ENCODE measurements around the gene AP1G2. TPM values are rescaled to one million over a fixed set of nuclear protein-coding genes. Genes with fewer than 3 reads are reported as not detected.

AP1G2 gene
- total RNA-seq, 2 experiments from 2014 or later: 193 to 198 TPM

GRCh38 chr14:23561873-23562821 lies 5.4 kb downstream of the AP1G2 start:
- H3K27ac Mint-ChIP-seq: peak overlapping the region; percentile 55
- TF ChIP-seq CTCF (IDR thresholded peaks at IDR 0.05): no peak
- peaks cover 71% of the 10 kb centered on the region for H3K36me3 Mint-ChIP-seq (ENCODE audit: low read depth)
- no peaks in the 10 kb centered on the region for H3K27me3 Mint-ChIP-seq
- DNase-seq (no peak), ATAC-seq (ENCODE audit: poor library complexity) (no peak)
- Histone ChIP-seq H3K36me3 (ENCODE audit: insufficient read depth, low read length) (peaks cover 79% of the 10 kb centered on the region), H3K27me3 (ENCODE audit: control insufficient read depth in 1 of 2, insufficient read depth in 2 of 2, low read length in 2 of 2) (no peaks in the 10 kb centered on the region), H3K27ac (ENCODE audit: low read depth in 1 of 2, low read length in 2 of 2) (no peak overlapping the region), H3K4me3 (ENCODE audit: low read length) (no peak overlapping the region), H3K9me3 (ENCODE audit: control insufficient read depth in 1 of 2, insufficient read depth in 1 of 2, low read length in 2 of 2) (no peaks in the 10 kb centered on the region), H3K4me1 (ENCODE audit: insufficient read depth, low read length) (peaks cover 34% of the 10 kb centered on the region)
- CTCF ChIA-PET: interaction anchor here (0.8 to 6.0 kb wide), 3 partner anchors 10 to 83 kb away, joined by 3 to 67 read pairs (median 4); partner anchors contain the start of gene ZFHX2
- H3K9me3 Mint-ChIP-seq: no peaks in the 10 kb centered on the region
- H3K4me3 Mint-ChIP-seq: no peak overlapping the region
- intact Hi-C loops (cut with DNase I, micrococcal nuclease): loop anchor here (1.0 to 10.0 kb wide), 6 partner anchors 84 to 553 kb away; partner anchors contain the start of genes ACIN1 (in 1 of the 2), C14orf119 (in 1 of the 2), DCAF11 (in 1 of the 2) and NRL (in 1 of the 2)
- POLR2A ChIA-PET: interaction anchor here (0.7 to 1.3 kb wide), 3 partner anchors 10 to 93 kb away, joined by 3 to 4 read pairs (median 3); partner anchors contain the start of genes NGDN and ZFHX2
- H3K4me1 Mint-ChIP-seq (ENCODE audit: low read depth): peaks cover 45% of the 10 kb centered on the region

GRCh38 chr14:23561259-23561658 lies 6.3 kb downstream of the AP1G2 start:
- DNase-seq (no peak), ATAC-seq (ENCODE audit: poor library complexity) (no peak)
- H3K4me1 Mint-ChIP-seq (ENCODE audit: low read depth): peaks cover 44% of the 10 kb centered on the region
- Histone ChIP-seq H3K27me3 (ENCODE audit: control insufficient read depth in 1 of 2, insufficient read depth in 2 of 2, low read length in 2 of 2) (no peaks in the 10 kb centered on the region), H3K9me3 (ENCODE audit: control insufficient read depth in 1 of 2, insufficient read depth in 1 of 2, low read length in 2 of 2) (no peaks in the 10 kb centered on the region), H3K36me3 (ENCODE audit: insufficient read depth, low read length) (peaks cover 79% of the 10 kb centered on the region), H3K27ac (ENCODE audit: low read depth in 1 of 2, low read length in 2 of 2) (no peak overlapping the region), H3K4me3 (ENCODE audit: low read length) (no peak overlapping the region), H3K4me1 (ENCODE audit: insufficient read depth, low read length) (peaks cover 34% of the 10 kb centered on the region)
- no peak overlapping the region for H3K27ac Mint-ChIP-seq
- no peaks in the 10 kb centered on the region for H3K9me3 Mint-ChIP-seq
- H3K27me3 Mint-ChIP-seq: no peaks in the 10 kb centered on the region
- CTCF ChIA-PET: interaction anchor here (1.5 to 6.0 kb wide), 2 partner anchors 9 to 82 kb away, joined by 3 to 67 read pairs; partner anchors contain the start of gene ZFHX2
- POLR2A ChIA-PET: interaction anchor here (3.2 kb wide), 1 partner anchor 83 kb away, joined by 24 read pairs; no protein-coding TSS in a partner anchor
- H3K36me3 Mint-ChIP-seq (ENCODE audit: low read depth): peaks cover 68% of the 10 kb centered on the region
- no peak overlapping the region for H3K4me3 Mint-ChIP-seq
- intact Hi-C loops (cut with DNase I, micrococcal nuclease): loop anchor here in 1 of 2 experiments (5.0 to 10.0 kb wide), 4 partner anchors 239 to 554 kb away; partner anchors contain the start of genes ACIN1, C14orf119, DCAF11 and NRL
- no peak for TF ChIP-seq CTCF (IDR thresholded peaks at IDR 0.05)

- intact Hi-C loops (cut with DNase I, micrococcal nuclease): loop anchor here (2.0 to 10.0 kb wide), 5 partner anchors 19 to 555 kb away; partner anchors contain the start of genes PABPN1 (in 2 of the 2), ACIN1 (in 1 of the 2), C14orf119 (in 1 of the 2) and DCAF11 (in 1 of the 2)
- no peaks in the 10 kb centered on the region for H3K27me3 Mint-ChIP-seq
- POLR2A ChIA-PET: interaction anchor here (0.5 to 3.2 kb wide), 2 partner anchors 77 to 82 kb away, joined by 3 to 24 read pairs; no protein-coding TSS in a partner anchor
- peaks cover 55% of the 10 kb centered on the region for H3K4me1 Mint-ChIP-seq (ENCODE audit: low read depth)
- DNase-seq: no peak
- Histone ChIP-seq H3K9me3 (ENCODE audit: control insufficient read depth in 1 of 2, insufficient read depth in 1 of 2, low read length in 2 of 2) (no peaks in the 10 kb centered on the region), H3K27me3 (ENCODE audit: control insufficient read depth in 1 of 2, insufficient read depth in 2 of 2, low read length in 2 of 2) (no peaks in the 10 kb centered on the region), H3K27ac (ENCODE audit: low read depth in 1 of 2, low read length in 2 of 2) (no peak overlapping the region), H3K4me1 (ENCODE audit: insufficient read depth, low read length) (peaks cover 36% of the 10 kb centered on the region), H3K36me3 (ENCODE audit: insufficient read depth, low read length) (peaks cover 68% of the 10 kb centered on the region), H3K4me3 (ENCODE audit: low read length) (no peak overlapping the region)
- no peak for TF ChIP-seq CTCF (IDR thresholded peaks at IDR 0.05)
- CTCF ChIA-PET: interaction anchor here (0.6 to 6.0 kb wide), 17 partner anchors 8 to 207 kb away, joined by 3 to 67 read pairs (median 5); partner anchors contain the start of genes NGDN, SLC22A17 and ZFHX2
- no peaks in the 10 kb centered on the region for H3K9me3 Mint-ChIP-seq
- no peak for ATAC-seq (ENCODE audit: poor library complexity)
- H3K36me3 Mint-ChIP-seq (ENCODE audit: low read depth): peaks cover 57% of the 10 kb centered on the region
- H3K4me3 Mint-ChIP-seq: no peak overlapping the region
- H3K27ac Mint-ChIP-seq: no peak overlapping the region
Measured at GRCh38 chr14:23559926-23560520, 7.6 kb downstream of the AP1G2 start.

Data from CD4-positive, alpha-beta T cell (primary cell).